Natural killer cell (primary cell): ENCODE measurements around the gene SLC12A8. TPM values are rescaled to one million over a fixed set of nuclear protein-coding genes. Genes with fewer than 3 reads are reported as not detected.

Experiments used
- ATAC-seq, 3 donors: fragments of 150-1000 bp in 2 of 3; fragments of 200-7000 bp in 1 of 3; cut with Tn5 transposase; 1 replicate in 1 of 3; 2 replicates in 2 of 3; pipeline ENCODE4 v1.10.0; 2021; ENCODE audit warnings: mild to moderate bottlenecking in 2 of 3, moderate library complexity in 2 of 3
- DNase-seq, 2 donors: peaks; one replicate each; pipeline versions ENCODE4 v3.0.0 to v3.0.0-alpha.2; 2013 to 2021; ENCODE audit warnings: mixed read lengths in 1 of 2
- H3K27ac ChIP-seq: one replicate; pipeline ENCODE4 v1.5.1; 2013; ENCODE audit warnings: mild to moderate bottlenecking, low read length
- H3K27me3 ChIP-seq: one replicate; pipeline ENCODE4 v1.6.1; 2013; ENCODE audit warnings: low read length; ENCODE audit not compliant: control insufficient read depth, insufficient read depth
- H3K36me3 ChIP-seq: one replicate; pipeline ENCODE4 v1.6.1; 2013; ENCODE audit warnings: low read length; ENCODE audit not compliant: control insufficient read depth, insufficient read depth
- H3K4me1 ChIP-seq: one replicate; pipeline ENCODE4 v1.6.1; 2013; ENCODE audit warnings: low read length; ENCODE audit not compliant: control insufficient read depth, insufficient read depth
- H3K4me3 ChIP-seq: one replicate; pipeline ENCODE4 v1.5.1; 2013; ENCODE audit warnings: low read length
- H3K9me3 ChIP-seq: one replicate; pipeline ENCODE4 v1.6.1; 2013; ENCODE audit warnings: low read length; ENCODE audit not compliant: control insufficient read depth, insufficient read depth
- H3K27ac Mint-ChIP-seq, 2 donors: one replicate each; pipeline ENCODE4 v1.8.0; 2022; ENCODE audit warnings: mild to moderate bottlenecking in 2 of 2, mixed read lengths in 2 of 2, moderate library complexity in 1 of 2
- H3K27me3 Mint-ChIP-seq, 2 donors: one replicate each; pipeline ENCODE4 v1.8.0; 2022; ENCODE audit warnings: low read depth in 2 of 2, mixed read lengths in 2 of 2
- H3K36me3 Mint-ChIP-seq: one replicate; pipeline ENCODE4 v1.8.0; 2022; ENCODE audit warnings: mixed read lengths
- H3K4me1 Mint-ChIP-seq, 2 donors: one replicate each; pipeline ENCODE4 v1.8.0; 2022; ENCODE audit warnings: mixed read lengths in 2 of 2
- H3K4me3 Mint-ChIP-seq: one replicate; pipeline ENCODE4 v1.8.0; 2022; ENCODE audit warnings: mild to moderate bottlenecking, moderate library complexity, mixed read lengths
- H3K9me3 Mint-ChIP-seq, 2 donors: one replicate each; pipeline ENCODE4 v1.8.0; 2022; ENCODE audit warnings: mixed read lengths in 2 of 2
- WGBS: methylation state at CpG from one replicate; pipeline ENCODE4 v1.1.7; 2013; ENCODE audit warnings: missing lambda C conversion rate; ENCODE audit not compliant: insufficient coverage; 5-methylcytosine and 5-hydroxymethylcytosine counted together
- intact Hi-C: fragments of 100-400 bp; cut with micrococcal nuclease; formaldehyde crosslinking; loops from one replicate; pipeline ENCODE4 v1.14.2; 2022
- total RNA-seq, 4 donors: library from RNA; stranded (reverse); fragments of 120-200 nt in 1 of 4; gene quantifications; one replicate each; pipeline versions ENCODE4 v1.2.3 to v1.2.4, GENCODE V29; 2013 to 2022
- TF ChIP-seq, protein P1 (sequence below): fragments of 200-600 bp; IDR thresholded peaks from one replicate; pipeline ENCODE4 v1.8.0; 2022; ENCODE audit warnings: antibody characterized with exemption

SLC12A8 gene
- total RNA-seq, 3 donors from 2014 or later (not counting 1 experiment from before 2014, with no cell fraction given) = 0.25 to 1.4 (median 0.61) TPM

DNA sequence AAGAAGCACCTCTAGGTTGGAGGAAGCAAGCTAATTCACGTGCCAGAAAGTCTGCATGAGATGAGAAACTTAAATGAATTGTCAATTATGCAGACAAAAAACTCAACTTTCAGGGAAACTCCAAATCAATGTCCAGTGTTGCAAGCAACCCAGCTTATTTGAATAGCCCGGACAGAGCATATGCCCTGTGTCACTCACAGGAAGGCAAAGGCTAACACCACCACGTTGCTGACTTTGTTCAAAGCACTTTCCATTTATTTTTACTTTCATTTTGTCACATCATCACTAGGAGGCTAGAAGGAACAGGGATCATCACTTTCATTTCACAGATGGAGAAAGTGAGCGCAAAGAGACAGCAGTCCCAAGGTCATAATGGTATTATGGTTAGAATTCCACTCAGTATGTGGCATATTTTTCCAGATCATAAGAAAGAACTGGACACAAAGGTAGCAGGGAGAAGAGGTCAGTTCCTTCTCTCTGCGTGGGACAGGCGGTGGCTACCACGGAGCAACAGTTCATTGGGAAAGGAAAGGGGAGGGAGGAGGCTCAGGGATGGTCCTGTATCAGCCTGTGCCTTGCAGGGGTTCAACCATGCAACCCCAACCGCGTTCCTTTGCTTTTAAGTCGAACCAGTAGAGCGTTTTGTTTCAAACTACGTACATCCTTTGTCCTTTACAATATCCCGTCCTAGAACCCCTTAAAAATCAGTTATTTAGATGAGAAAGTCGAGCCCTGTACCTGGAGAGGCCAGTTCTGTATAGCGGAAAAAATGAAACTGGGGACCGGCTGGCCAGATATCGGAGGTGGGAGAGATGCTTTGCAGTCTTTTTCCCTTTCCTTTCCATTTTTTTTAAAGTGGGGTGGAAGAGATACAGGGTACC is 157.9 kb downstream of the SLC12A8 start:
- TF ChIP-seq, protein P1, sequence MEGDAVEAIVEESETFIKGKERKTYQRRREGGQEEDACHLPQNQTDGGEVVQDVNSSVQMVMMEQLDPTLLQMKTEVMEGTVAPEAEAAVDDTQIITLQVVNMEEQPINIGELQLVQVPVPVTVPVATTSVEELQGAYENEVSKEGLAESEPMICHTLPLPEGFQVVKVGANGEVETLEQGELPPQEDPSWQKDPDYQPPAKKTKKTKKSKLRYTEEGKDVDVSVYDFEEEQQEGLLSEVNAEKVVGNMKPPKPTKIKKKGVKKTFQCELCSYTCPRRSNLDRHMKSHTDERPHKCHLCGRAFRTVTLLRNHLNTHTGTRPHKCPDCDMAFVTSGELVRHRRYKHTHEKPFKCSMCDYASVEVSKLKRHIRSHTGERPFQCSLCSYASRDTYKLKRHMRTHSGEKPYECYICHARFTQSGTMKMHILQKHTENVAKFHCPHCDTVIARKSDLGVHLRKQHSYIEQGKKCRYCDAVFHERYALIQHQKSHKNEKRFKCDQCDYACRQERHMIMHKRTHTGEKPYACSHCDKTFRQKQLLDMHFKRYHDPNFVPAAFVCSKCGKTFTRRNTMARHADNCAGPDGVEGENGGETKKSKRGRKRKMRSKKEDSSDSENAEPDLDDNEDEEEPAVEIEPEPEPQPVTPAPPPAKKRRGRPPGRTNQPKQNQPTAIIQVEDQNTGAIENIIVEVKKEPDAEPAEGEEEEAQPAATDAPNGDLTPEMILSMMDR = no peak
- Mint-ChIP-seq H3K4me1 (peaks cover 52 to 59% of the 10 kb centered on the region in 2 donors), H3K9me3 (no peaks in the 10 kb centered on the region), H3K27me3 (no peaks in the 10 kb centered on the region), H3K4me3 (peak overlapping the region; percentile 97), H3K36me3 (no peaks in the 10 kb centered on the region), H3K27ac (peak overlapping the region; percentile 96)
- ATAC-seq (peak; percentile 37 to 59 (median 43)), DNase-seq (peak; percentile 25 to 71)
- Histone ChIP-seq H3K4me3 (peak overlapping the region; percentile 61), H3K4me1 (peaks cover 50% of the 10 kb centered on the region), H3K27me3 (no peaks in the 10 kb centered on the region), H3K36me3 (no peaks in the 10 kb centered on the region), H3K9me3 (no peaks in the 10 kb centered on the region), H3K27ac (peak overlapping the region; percentile 82)
- WGBS = 2% methylated on average over 17 of the region's 17 CpGs
- intact Hi-C loops = loop anchor here (1.0 to 2.0 kb wide), 3 partner anchors 35 to 65 kb away; no protein-coding TSS in a partner anchor

DNA sequence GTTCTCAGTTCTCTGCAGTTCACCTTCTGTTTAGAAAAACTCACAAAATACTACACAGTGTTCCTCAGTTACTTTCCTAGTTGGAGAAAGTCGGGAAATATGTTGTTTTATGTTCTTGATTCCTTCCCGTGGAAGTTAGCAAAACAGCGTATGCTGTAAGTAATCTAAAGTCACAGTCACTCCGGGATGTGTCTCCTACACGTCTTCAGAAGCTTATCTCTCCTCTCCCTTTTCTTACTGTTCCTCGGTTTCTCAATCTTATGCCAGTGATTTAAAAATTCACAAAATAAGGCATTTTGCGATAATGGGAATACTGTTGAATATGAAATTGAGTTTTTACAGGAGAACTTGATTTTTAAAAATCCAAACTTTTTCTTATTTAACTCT is 158.5 kb downstream of the SLC12A8 start:
- peaks cover 52 to 65% of the 10 kb centered on the region in 2 donors for H3K4me1 Mint-ChIP-seq
- no peaks in the 10 kb centered on the region for H3K36me3 Mint-ChIP-seq
- 83% methylated on average over 6 of the region's 7 CpGs for WGBS
- no peaks in the 10 kb centered on the region for H3K27me3 Mint-ChIP-seq
- H3K27ac Mint-ChIP-seq = peak overlapping the region; percentile 96
- intact Hi-C loops = loop anchor here (2.0 kb wide), 1 partner anchor 59 kb away; no protein-coding TSS in a partner anchor
- no peaks in the 10 kb centered on the region for H3K9me3 ChIP-seq
- peak overlapping the region; percentile 82 for H3K27ac ChIP-seq
- peaks cover 56% of the 10 kb centered on the region for H3K4me1 ChIP-seq
- ATAC-seq (no peak), DNase-seq (no peak)
- no peaks in the 10 kb centered on the region for H3K27me3 ChIP-seq
- H3K4me3 Mint-ChIP-seq = peak overlapping the region; percentile 97
- no peaks in the 10 kb centered on the region for H3K36me3 ChIP-seq
- peak overlapping the region; percentile 61 for H3K4me3 ChIP-seq
- no peaks in the 10 kb centered on the region for H3K9me3 Mint-ChIP-seq
- TF ChIP-seq, protein P1 = no peak

DNA sequence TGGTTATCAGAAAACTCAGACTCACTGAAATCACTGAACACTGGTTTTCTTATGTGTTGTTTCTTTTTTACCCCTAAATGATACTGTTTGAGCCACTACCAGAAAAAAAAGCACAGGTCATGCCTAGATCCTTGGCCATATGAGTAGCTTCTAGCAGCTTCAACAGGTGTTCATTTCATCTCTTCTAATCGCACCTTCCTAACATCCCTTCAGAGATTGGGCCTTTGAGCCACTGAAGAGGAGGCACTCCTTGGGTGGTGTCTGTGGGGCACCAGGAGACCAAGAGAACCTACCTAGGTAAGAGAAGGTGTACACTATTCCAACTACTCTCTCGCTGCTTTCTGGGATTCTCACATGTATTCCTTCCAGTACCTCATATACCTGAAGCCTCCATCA is 159.2 kb downstream of the SLC12A8 start:
- 88% methylated on average over 2 of the region's 2 CpGs for WGBS
- peak overlapping the region; percentile 82 for H3K27ac ChIP-seq
- no peaks in the 10 kb centered on the region for H3K36me3 Mint-ChIP-seq
- peaks cover 63% of the 10 kb centered on the region for H3K4me1 ChIP-seq
- no peaks in the 10 kb centered on the region for H3K27me3 ChIP-seq
- H3K4me1 Mint-ChIP-seq = peaks cover 52 to 72% of the 10 kb centered on the region in 2 donors
- H3K9me3 ChIP-seq = no peaks in the 10 kb centered on the region
- ATAC-seq (no peak), DNase-seq (no peak)
- no peaks in the 10 kb centered on the region for H3K27me3 Mint-ChIP-seq
- no peak overlapping the region for H3K4me3 ChIP-seq
- H3K27ac Mint-ChIP-seq = peak overlapping the region; percentile 96
- no peaks in the 10 kb centered on the region for H3K9me3 Mint-ChIP-seq
- no peaks in the 10 kb centered on the region for H3K36me3 ChIP-seq
- intact Hi-C loops = loop anchor here (2.0 kb wide), 1 partner anchor 43 kb away; no protein-coding TSS in a partner anchor
- peak overlapping the region; percentile 97 for H3K4me3 Mint-ChIP-seq
- TF ChIP-seq, protein P1 = no peak
